Upper lobe of right lung (tissue), 1 donor: ENCODE data around the gene CACNA1B. TPM values are rescaled to one million over a fixed set of nuclear protein-coding genes. Genes with fewer than 3 reads are reported as not detected.

Experiments
- ATAC-seq: fragments of 200-7000 bp; cut with Tn5 transposase; one replicate; pipeline ENCODE4 v1.9.1; 2020; ENCODE audit warnings: mild to moderate bottlenecking, moderate library complexity
- DNase-seq: peaks from one replicate; pipeline ENCODE4 v3.0.0-alpha.2; 2020
- H3K27ac ChIP-seq: fragments of 200-600 bp; one replicate; pipeline ENCODE4 v1.8.0; 2022
- H3K27me3 ChIP-seq: fragments of 200-600 bp; one replicate; pipeline ENCODE4 v1.8.0; 2022; ENCODE audit warnings: mild to moderate bottlenecking
- H3K36me3 ChIP-seq: fragments of 200-600 bp; one replicate; pipeline ENCODE4 v1.8.0; 2022
- H3K4me1 ChIP-seq: fragments of 200-600 bp; one replicate; pipeline ENCODE4 v1.8.0; 2022
- H3K4me3 ChIP-seq: fragments of 200-600 bp; one replicate; pipeline ENCODE4 v1.8.0; 2022; ENCODE audit warnings: mild to moderate bottlenecking
- H3K9me3 ChIP-seq: fragments of 200-600 bp; one replicate; pipeline ENCODE4 v1.8.0; 2022
- intact Hi-C: fragments of 100-400 bp; cut with DNase I; formaldehyde crosslinking; loops from one replicate; pipeline ENCODE4 v1.11.0; 2022
- total RNA-seq: library from RNA; stranded (reverse); fragmentation: NEBNext Ultra II Directional; extraction: Animal tissue kit (Norgen Biotek cat#: 25700); gene quantifications from one replicate; pipeline ENCODE4 v1.2.1, GENCODE V29; 2021
- TF ChIP-seq, protein P1 (sequence below): fragments of 200-600 bp; IDR thresholded peaks from one replicate; pipeline ENCODE4 v1.8.0; 2022; ENCODE audit warnings: antibody characterized with exemption
- donor health status: DM: no; HTN: yes; CAD: no; lungs with severe emphysema.

The CACNA1B gene
- total RNA-seq, 1 donor from 2014 or later, result 0.29 TPM

DNA sequence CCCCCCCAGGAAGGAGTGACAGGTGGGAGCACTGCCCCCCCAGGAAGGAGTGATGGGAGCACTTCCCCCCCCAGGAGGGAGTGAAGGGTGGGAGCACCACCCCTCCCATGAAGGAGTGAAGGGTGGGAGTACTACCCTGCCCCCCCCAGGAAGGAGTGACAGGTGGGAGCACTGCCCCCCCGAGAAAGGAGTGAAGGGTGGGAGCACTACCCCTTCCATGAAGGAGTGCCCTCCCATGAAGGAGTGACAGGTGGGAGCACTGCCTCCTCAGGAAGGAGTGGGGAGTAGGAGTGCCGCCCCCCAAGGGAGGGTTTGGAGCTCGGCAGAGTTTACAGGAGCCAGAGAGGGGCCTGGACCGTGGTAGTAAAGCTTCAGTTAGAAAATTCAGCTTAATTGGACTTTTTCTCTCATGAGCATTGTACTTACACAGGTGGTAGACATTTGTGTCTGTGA is 100.7 kb downstream of the CACNA1B start:
- H3K36me3 ChIP-seq, result no peaks in the 10 kb centered on the region
- intact Hi-C loops, result no loop called here
- no peaks in the 10 kb centered on the region for H3K9me3 ChIP-seq
- H3K4me1 ChIP-seq, result no peaks in the 10 kb centered on the region
- TF ChIP-seq, protein P1, sequence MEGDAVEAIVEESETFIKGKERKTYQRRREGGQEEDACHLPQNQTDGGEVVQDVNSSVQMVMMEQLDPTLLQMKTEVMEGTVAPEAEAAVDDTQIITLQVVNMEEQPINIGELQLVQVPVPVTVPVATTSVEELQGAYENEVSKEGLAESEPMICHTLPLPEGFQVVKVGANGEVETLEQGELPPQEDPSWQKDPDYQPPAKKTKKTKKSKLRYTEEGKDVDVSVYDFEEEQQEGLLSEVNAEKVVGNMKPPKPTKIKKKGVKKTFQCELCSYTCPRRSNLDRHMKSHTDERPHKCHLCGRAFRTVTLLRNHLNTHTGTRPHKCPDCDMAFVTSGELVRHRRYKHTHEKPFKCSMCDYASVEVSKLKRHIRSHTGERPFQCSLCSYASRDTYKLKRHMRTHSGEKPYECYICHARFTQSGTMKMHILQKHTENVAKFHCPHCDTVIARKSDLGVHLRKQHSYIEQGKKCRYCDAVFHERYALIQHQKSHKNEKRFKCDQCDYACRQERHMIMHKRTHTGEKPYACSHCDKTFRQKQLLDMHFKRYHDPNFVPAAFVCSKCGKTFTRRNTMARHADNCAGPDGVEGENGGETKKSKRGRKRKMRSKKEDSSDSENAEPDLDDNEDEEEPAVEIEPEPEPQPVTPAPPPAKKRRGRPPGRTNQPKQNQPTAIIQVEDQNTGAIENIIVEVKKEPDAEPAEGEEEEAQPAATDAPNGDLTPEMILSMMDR, result no peak
- DNase-seq, result no peak
- no peak for ATAC-seq
- no peak overlapping the region for H3K27ac ChIP-seq
- no peaks in the 10 kb centered on the region for H3K27me3 ChIP-seq
- no peak overlapping the region for H3K4me3 ChIP-seq

DNA sequence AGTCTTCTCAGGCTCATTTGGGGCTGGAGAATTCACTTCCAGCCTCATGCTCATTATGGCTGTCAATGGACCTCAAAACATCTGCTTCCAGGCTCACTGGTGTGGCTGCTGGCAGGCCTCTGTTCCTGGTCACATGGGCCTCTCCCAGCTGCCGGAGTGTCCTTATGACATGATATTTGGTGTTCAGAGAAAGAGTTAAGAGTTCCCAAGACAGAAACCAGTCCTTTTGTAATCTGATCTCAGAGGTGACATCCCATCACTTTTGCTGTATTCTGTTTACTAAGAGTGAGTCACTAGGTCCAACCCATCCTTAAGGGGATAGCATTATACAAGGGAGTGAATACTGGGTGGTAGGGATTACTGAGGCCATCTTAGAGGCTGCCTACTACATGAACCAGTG is 104.6 kb downstream of the CACNA1B start:
- H3K36me3 ChIP-seq, result no peaks in the 10 kb centered on the region
- intact Hi-C loops, result no loop called here
- no peaks in the 10 kb centered on the region for H3K4me1 ChIP-seq
- ATAC-seq (no peak), DNase-seq (no peak)
- H3K4me3 ChIP-seq, result no peak overlapping the region
- no peaks in the 10 kb centered on the region for H3K9me3 ChIP-seq
- no peaks in the 10 kb centered on the region for H3K27me3 ChIP-seq
- TF ChIP-seq, protein P1, result no peak
- H3K27ac ChIP-seq, result no peak overlapping the region

DNA sequence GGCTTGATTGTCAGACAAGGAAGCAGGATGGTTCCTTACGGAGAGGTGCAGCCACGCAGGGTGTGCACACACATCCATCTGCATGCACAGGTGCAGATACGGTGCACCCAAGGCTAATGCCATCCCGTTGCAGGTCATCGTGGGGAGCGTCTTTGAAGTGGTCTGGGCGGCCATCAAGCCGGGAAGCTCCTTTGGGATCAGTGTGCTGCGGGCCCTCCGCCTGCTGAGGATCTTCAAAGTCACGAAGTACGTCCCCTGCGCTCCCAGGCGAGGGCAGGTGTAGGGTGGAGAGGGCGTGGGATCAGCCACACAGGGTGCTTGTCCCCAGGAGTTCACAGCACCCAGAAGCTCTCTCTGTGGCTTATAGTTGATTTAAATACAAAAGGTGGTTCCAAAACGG is 106.4 kb downstream of the CACNA1B start:
- DNase-seq, result no peak

DNA sequence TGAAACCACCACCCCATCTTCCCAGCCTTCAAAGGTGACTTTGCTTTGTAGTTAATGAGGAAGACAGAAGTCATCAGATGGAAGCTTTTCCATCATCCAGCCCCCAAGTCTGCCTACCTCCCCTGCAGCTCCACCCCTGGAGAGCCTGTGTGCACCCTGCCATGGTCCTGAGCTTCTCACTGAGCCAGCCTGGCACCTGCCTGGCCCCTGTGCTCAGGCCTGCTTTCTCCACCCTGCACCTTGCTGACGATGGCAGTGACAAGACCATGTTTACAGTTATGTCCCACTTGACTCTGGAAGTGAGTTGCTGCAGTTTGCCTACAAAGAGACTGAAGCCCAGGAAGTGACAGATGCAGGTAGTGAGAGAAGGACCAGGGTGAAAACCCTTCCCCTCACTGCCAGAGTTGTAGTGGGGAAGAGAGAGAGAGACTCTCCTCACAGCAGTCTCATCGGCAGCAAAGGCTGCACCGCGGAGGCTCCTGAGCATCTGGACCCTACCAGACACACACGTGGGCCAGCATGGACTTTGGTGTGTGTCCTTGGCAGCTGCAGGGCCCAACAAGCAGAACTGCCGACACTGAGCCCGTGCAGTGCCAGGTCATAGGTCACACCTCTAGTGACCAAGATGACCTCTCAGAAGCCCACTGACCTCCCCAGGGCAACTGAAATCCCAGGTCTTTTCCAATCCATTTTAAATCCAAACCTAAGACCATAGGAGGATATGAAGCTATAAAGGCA is 107.1 kb downstream of the CACNA1B start:
- TF ChIP-seq, protein P1, result no peak

More for the DNA sequence above, 106.4 kb downstream of the CACNA1B start:
- intact Hi-C loops, result no loop called here
- Histone ChIP-seq H3K27ac (no peak overlapping the region), H3K4me1 (no peaks in the 10 kb centered on the region), H3K4me3 (no peak overlapping the region), H3K36me3 (no peaks in the 10 kb centered on the region), H3K9me3 (no peaks in the 10 kb centered on the region), H3K27me3 (peaks cover 6% of the 10 kb centered on the region)
- ATAC-seq, result no peak
- TF ChIP-seq, protein P1, result no peak

DNA sequence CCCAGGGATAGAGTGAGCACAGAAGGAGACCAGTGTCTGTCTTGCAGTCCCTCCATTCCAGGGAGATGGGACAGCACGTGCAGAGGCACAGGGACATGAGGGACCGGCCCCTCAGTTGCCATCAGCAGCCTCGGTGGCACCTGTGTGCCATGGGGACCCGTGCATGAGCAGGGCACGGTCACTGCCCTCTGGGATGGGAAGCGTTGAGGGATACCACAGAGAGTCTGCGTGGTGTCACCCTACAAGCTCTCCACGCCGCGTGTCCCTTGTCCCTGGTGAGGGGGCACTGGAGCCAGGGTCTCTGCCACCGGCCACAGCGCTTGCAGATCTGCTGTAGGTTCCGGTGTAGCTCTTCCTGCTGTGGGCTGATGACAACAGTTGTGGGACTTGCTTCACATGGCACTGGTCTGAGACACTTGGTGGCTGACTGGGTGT is 108.1 kb downstream of the CACNA1B start:
- H3K4me1 ChIP-seq, result no peaks in the 10 kb centered on the region
- H3K27ac ChIP-seq, result no peak overlapping the region
- no peak overlapping the region for H3K4me3 ChIP-seq
- H3K9me3 ChIP-seq, result no peaks in the 10 kb centered on the region
- TF ChIP-seq, protein P1, result no peak
- intact Hi-C loops, result no loop called here
- no peaks in the 10 kb centered on the region for H3K36me3 ChIP-seq
- ATAC-seq (no peak), DNase-seq (no peak)
- H3K27me3 ChIP-seq, result peaks cover 6% of the 10 kb centered on the region

More for the DNA sequence above, 107.1 kb downstream of the CACNA1B start:
- Histone ChIP-seq H3K4me1 (no peaks in the 10 kb centered on the region), H3K9me3 (no peaks in the 10 kb centered on the region), H3K27me3 (peaks cover 6% of the 10 kb centered on the region), H3K36me3 (no peaks in the 10 kb centered on the region), H3K27ac (no peak overlapping the region), H3K4me3 (no peak overlapping the region)
- no peak for ATAC-seq
- DNase-seq, result no peak
- intact Hi-C loops, result no loop called here
